ENCODE results near the gene ODAD2.

DNA sequence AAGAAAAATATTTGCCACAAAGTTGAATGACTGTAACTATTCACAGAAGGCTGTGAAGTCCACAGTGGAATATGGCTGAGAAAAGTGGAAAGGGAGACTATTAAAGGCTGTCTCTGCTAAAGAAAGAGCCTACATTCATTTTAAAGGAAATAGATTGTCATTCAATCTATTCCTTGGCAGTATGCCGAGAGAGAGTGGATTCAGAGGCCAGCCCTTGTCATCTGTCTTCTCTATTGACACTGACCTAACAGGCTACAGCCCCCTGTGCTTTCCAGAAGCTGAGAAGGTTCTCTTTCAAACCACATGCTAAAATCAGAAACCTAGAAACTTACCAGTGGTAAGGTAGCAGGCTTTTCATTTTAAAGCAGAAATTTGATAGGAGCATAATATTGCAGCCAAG lies 12.1 kb downstream of the ODAD2 start:
- no peak for TF ChIP-seq POLR2AphosphoS5 (IDR thresholded peaks at IDR 0.05; ENCODE audit: borderline replicate concordance, low read depth, low read length)
- no peak for TF ChIP-seq EZH2 (IDR thresholded peaks at IDR 0.05)
- TF ChIP-seq FOXP2 (optimal IDR thresholded peaks at IDR 0.05; ENCODE audit: control extremely low read depth, extremely low read length, insufficient read depth) = no peak
